AG04449 (cell line): ENCODE measurements around the gene UBE2K.

Experiments used
- CTCF ChIA-PET: fragments of 350-600 bp; formaldehyde crosslinking; extraction: SDS; loops from one replicate; lab custom pipeline; 2021; ENCODE audit warnings: antibody characterized with exemption; lab: Yijun Ruan, JAX
- POLR2A ChIA-PET: fragments of 400-600, 350-600 bp; formaldehyde crosslinking; extraction: SDS; loops from one replicate; lab custom pipeline; 2020; ENCODE audit warnings: antibody characterized with exemption, inconsistent platforms; lab: Yijun Ruan, JAX
- DNase-seq: peaks from one replicate; pipeline ENCODE4 v3.0.0-alpha.2; 2010; ENCODE audit warnings: low read depth, low spot score
- H3K4me3 ChIP-seq: 2 replicates; pipeline ENCODE4 v1.5.1; 2011; ENCODE audit warnings: low read depth, mild to moderate bottlenecking, control low read depth, low read length
- CTCF ChIP-seq: IDR thresholded peaks from one replicate; pipeline ENCODE4 v1.5.1; 2011; ENCODE audit warnings: mild to moderate bottlenecking, moderate library complexity, low read length, control low read depth, inconsistent platforms; ENCODE audit not compliant: insufficient read depth; ENCODE audit errors: missing control alignments

Gene UBE2K

GRCh38 chr4:39758176-39758575, 60.2 kb downstream of the UBE2K start:
- POLR2A ChIA-PET: no interaction called here
- CTCF ChIA-PET: interaction anchor here (1.1 kb wide), 1 partner anchor 15 kb away, joined by 3 read pairs; no protein-coding TSS in a partner anchor
- TF ChIP-seq CTCF: no peak
- no peak overlapping the region for H3K4me3 ChIP-seq
- no peak for DNase-seq

- no peak overlapping the region for H3K4me3 ChIP-seq
- no peak for DNase-seq
- ChIA-PET POLR2A (no interaction called here), CTCF (no interaction called here)
- no peak for TF ChIP-seq CTCF
Measured at GRCh38 chr4:39759569-39759968, 61.6 kb downstream of the UBE2K start.

GRCh38 chr4:39761005-39761667, 63.2 kb downstream of the UBE2K start:
- POLR2A ChIA-PET: no interaction called here
- CTCF ChIA-PET: no interaction called here
- DNase-seq: no peak
- H3K4me3 ChIP-seq: no peak overlapping the region
- no peak for TF ChIP-seq CTCF

GRCh38 chr4:39763714-39764572, 66.0 kb downstream of the UBE2K start:
- no peak for TF ChIP-seq CTCF
- no peak for DNase-seq
- ChIA-PET CTCF (interaction anchor here (1.9 kb wide), 1 partner anchor 14 kb away, joined by 5 read pairs; no protein-coding TSS in a partner anchor), POLR2A (no interaction called here)
- H3K4me3 ChIP-seq: no peak overlapping the region

GRCh38 chr4:39770005-39770404, 72.1 kb downstream of the UBE2K start:
- CTCF ChIA-PET: no interaction called here
- no peak for TF ChIP-seq CTCF
- H3K4me3 ChIP-seq: no peak overlapping the region
- POLR2A ChIA-PET: no interaction called here
- DNase-seq: no peak

- POLR2A ChIA-PET: no interaction called here
Measured at GRCh38 chr4:39770471-39770870, 72.5 kb downstream of the UBE2K start.

More at GRCh38 chr4:39770471-39770870, 72.5 kb downstream of the UBE2K start:
- CTCF ChIA-PET: no interaction called here
- H3K4me3 ChIP-seq: no peak overlapping the region
- no peak for DNase-seq
- TF ChIP-seq CTCF: no peak
